WTC11 (cell line): ENCODE measurements around the gene NELL1. TPM values are rescaled to one million over a fixed set of nuclear protein-coding genes. Genes with fewer than 3 reads are reported as not detected.

Experiments used
- ATAC-seq: fragments of 200-7000 bp; cut with Tn5 transposase; 2 replicates; pipeline ENCODE4 v1.10.0; 2021; ENCODE audit warnings: mild to moderate bottlenecking, moderate library complexity
- CTCF ChIA-PET: fragments of 300-600 bp; sonication (Branson Sonifier 250); formaldehyde crosslinking; loops from one replicate; lab custom pipeline; 2021; ENCODE audit warnings: antibody characterized with exemption; lab: Charles Lee
- POLR2A ChIA-PET: fragments of 350-600 bp; sonication (Branson Sonifier 250); formaldehyde crosslinking; loops from one replicate; lab custom pipeline; 2021; ENCODE audit warnings: antibody characterized with exemption; lab: Charles Lee
- DNase-seq: peaks from one replicate; pipeline ENCODE4 v3.0.0; 2021; ENCODE audit warnings: low spot score
- H3K27ac Mint-ChIP-seq: 2 replicates; pipeline ENCODE4 v1.8.0; 2021; ENCODE audit warnings: mixed read lengths
- H3K27me3 Mint-ChIP-seq: 2 replicates; pipeline ENCODE4 v1.8.0; 2021; ENCODE audit warnings: low read depth, mild to moderate bottlenecking, moderate library complexity, mixed read lengths
- H3K36me3 Mint-ChIP-seq: 2 replicates; pipeline ENCODE4 v1.8.0; 2021; ENCODE audit warnings: mixed read lengths
- H3K4me1 Mint-ChIP-seq: 2 replicates; pipeline ENCODE4 v1.8.0; 2022; ENCODE audit warnings: mixed read lengths
- H3K4me3 Mint-ChIP-seq: 2 replicates; pipeline ENCODE4 v1.8.0; 2021; ENCODE audit warnings: mild to moderate bottlenecking, moderate library complexity, mixed read lengths
- H3K9me3 Mint-ChIP-seq: 2 replicates; pipeline ENCODE4 v1.8.0; 2021; ENCODE audit warnings: mixed read lengths
- ATF1 ChIP-seq: sonication (generic); formaldehyde crosslinking; IDR thresholded peaks from 2 replicates; pipeline ENCODE4 v1.8.1; 2023; ENCODE audit warnings: mild to moderate bottlenecking, moderate library complexity, missing genetic modification reagents
- ESRRA ChIP-seq: sonication (generic); formaldehyde crosslinking; IDR thresholded peaks from 2 replicates; pipeline ENCODE4 v1.8.1; 2022; ENCODE audit warnings: mild to moderate bottlenecking, missing genetic modification reagents, borderline replicate concordance
- ETV6 ChIP-seq: sonication (generic); formaldehyde crosslinking; IDR thresholded peaks from 2 replicates; pipeline ENCODE4 v1.8.1; 2022; ENCODE audit warnings: mild to moderate bottlenecking, missing genetic modification reagents
- FOXP4 ChIP-seq: sonication (generic); formaldehyde crosslinking; IDR thresholded peaks from 2 replicates; pipeline ENCODE4 v1.8.0; 2022; ENCODE audit warnings: mild to moderate bottlenecking, missing genetic modification reagents
- MAX ChIP-seq: sonication (generic); formaldehyde crosslinking; IDR thresholded peaks from 2 replicates; pipeline ENCODE4 v1.8.0; 2022; ENCODE audit warnings: mild to moderate bottlenecking, missing genetic modification reagents
- NR2C2 ChIP-seq: sonication (generic); formaldehyde crosslinking; IDR thresholded peaks from 2 replicates; pipeline ENCODE4 v1.8.0; 2022; ENCODE audit warnings: mild to moderate bottlenecking, missing genetic modification reagents
- NR3C1 ChIP-seq: sonication (generic); formaldehyde crosslinking; conservative IDR thresholded peaks from 2 replicates; pipeline ENCODE4 v1.8.1; 2023; ENCODE audit warnings: low read depth, mild to moderate bottlenecking, missing genetic modification reagents
- SP1 ChIP-seq: sonication (generic); formaldehyde crosslinking; conservative IDR thresholded peaks from 2 replicates; pipeline ENCODE4 v1.8.1; 2022; ENCODE audit warnings: missing genetic modification reagents
- TP53 ChIP-seq: sonication (generic); formaldehyde crosslinking; IDR thresholded peaks from 2 replicates; pipeline ENCODE4 v1.8.1; 2023; ENCODE audit warnings: mild to moderate bottlenecking, missing genetic modification reagents
- USF2 ChIP-seq: sonication (generic); formaldehyde crosslinking; IDR thresholded peaks from 2 replicates; pipeline ENCODE4 v1.8.1; 2023; ENCODE audit warnings: mild to moderate bottlenecking, missing genetic modification reagents, moderate library complexity
- ZBTB21 ChIP-seq: sonication (generic); formaldehyde crosslinking; IDR thresholded peaks from 2 replicates; pipeline ENCODE4 v1.8.1; 2023; ENCODE audit warnings: mild to moderate bottlenecking, missing genetic modification reagents, borderline replicate concordance
- ZNF671 ChIP-seq: fragments of 250-450 bp; sonication (Bioruptor Pico); IDR thresholded peaks from 2 replicates; pipeline ENCODE4 v1.8.0; 2021; ENCODE audit warnings: mild to moderate bottlenecking
- total RNA-seq: library from RNA; stranded (reverse); gene quantifications from 3 replicates; pipeline ENCODE4 v1.2.3, GENCODE V29; 2021
- TF ChIP-seq, protein P1 (sequence below): sonication (generic); formaldehyde crosslinking; IDR thresholded peaks from 2 replicates; pipeline ENCODE4 v1.8.0; 2022; ENCODE audit warnings: missing genetic modification reagents
- TF ChIP-seq, protein P2 (sequence below): sonication (generic); formaldehyde crosslinking; IDR thresholded peaks from 2 replicates; pipeline ENCODE4 v1.8.1; 2022; ENCODE audit warnings: low read depth, mild to moderate bottlenecking, moderate library complexity, missing genetic modification reagents, borderline replicate concordance
- TF ChIP-seq, protein P3 (sequence below): sonication (generic); formaldehyde crosslinking; IDR thresholded peaks from 2 replicates; pipeline ENCODE4 v1.8.1; 2022; ENCODE audit warnings: mild to moderate bottlenecking, moderate library complexity, missing genetic modification reagents
- TF ChIP-seq, protein P4 (sequence below): sonication (generic); formaldehyde crosslinking; IDR thresholded peaks from 2 replicates; pipeline ENCODE4 v1.8.0; 2023; ENCODE audit warnings: missing genetic modification reagents
- TF ChIP-seq, protein P5 (sequence below): sonication (generic); formaldehyde crosslinking; IDR thresholded peaks from 2 replicates; pipeline ENCODE4 v1.8.1; 2022; ENCODE audit warnings: missing genetic modification reagents, borderline replicate concordance

The NELL1 gene
- total RNA-seq, 1 experiment from 2014 or later, result 1.8 TPM

GRCh38 chr11:21614961-21615360 lies 945.6 kb downstream of the NELL1 start:
- ChIA-PET POLR2A (no interaction called here), CTCF (no interaction called here)
- ATAC-seq (no peak), DNase-seq (no peak)
- Mint-ChIP-seq H3K27ac (no peak overlapping the region), H3K9me3 (no peaks in the 10 kb centered on the region), H3K4me3 (no peak overlapping the region), H3K4me1 (peaks cover 7% of the 10 kb centered on the region), H3K36me3 (no peaks in the 10 kb centered on the region), H3K27me3 (no peaks in the 10 kb centered on the region)
- TF ChIP-seq FOXP4 (no peak), NR3C1 (no peak), ZNF671 (no peak), MAX (CRISPR knock-in tag) (no peak), NR2C2 (CRISPR knock-in tag) (no peak), ETV6 (no peak), ATF1 (no peak), TP53 (no peak), ESRRA (no peak), ZBTB21 (CRISPR knock-in tag) (no peak), SP1 (CRISPR knock-in tag) (no peak), USF2 (CRISPR knock-in tag) (no peak)
- TF ChIP-seq, protein P1, sequence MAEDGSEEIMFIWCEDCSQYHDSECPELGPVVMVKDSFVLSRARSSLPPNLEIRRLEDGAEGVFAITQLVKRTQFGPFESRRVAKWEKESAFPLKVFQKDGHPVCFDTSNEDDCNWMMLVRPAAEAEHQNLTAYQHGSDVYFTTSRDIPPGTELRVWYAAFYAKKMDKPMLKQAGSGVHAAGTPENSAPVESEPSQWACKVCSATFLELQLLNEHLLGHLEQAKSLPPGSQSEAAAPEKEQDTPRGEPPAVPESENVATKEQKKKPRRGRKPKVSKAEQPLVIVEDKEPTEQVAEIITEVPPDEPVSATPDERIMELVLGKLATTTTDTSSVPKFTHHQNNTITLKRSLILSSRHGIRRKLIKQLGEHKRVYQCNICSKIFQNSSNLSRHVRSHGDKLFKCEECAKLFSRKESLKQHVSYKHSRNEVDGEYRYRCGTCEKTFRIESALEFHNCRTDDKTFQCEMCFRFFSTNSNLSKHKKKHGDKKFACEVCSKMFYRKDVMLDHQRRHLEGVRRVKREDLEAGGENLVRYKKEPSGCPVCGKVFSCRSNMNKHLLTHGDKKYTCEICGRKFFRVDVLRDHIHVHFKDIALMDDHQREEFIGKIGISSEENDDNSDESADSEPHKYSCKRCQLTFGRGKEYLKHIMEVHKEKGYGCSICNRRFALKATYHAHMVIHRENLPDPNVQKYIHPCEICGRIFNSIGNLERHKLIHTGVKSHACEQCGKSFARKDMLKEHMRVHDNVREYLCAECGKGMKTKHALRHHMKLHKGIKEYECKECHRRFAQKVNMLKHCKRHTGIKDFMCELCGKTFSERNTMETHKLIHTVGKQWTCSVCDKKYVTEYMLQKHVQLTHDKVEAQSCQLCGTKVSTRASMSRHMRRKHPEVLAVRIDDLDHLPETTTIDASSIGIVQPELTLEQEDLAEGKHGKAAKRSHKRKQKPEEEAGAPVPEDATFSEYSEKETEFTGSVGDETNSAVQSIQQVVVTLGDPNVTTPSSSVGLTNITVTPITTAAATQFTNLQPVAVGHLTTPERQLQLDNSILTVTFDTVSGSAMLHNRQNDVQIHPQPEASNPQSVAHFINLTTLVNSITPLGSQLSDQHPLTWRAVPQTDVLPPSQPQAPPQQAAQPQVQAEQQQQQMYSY (CRISPR knock-in tag), result no peak
- TF ChIP-seq, protein P2, sequence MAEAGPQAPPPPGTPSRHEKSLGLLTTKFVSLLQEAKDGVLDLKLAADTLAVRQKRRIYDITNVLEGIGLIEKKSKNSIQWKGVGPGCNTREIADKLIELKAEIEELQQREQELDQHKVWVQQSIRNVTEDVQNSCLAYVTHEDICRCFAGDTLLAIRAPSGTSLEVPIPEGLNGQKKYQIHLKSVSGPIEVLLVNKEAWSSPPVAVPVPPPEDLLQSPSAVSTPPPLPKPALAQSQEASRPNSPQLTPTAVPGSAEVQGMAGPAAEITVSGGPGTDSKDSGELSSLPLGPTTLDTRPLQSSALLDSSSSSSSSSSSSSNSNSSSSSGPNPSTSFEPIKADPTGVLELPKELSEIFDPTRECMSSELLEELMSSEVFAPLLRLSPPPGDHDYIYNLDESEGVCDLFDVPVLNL (CRISPR knock-in tag), result no peak
- TF ChIP-seq, protein P3, sequence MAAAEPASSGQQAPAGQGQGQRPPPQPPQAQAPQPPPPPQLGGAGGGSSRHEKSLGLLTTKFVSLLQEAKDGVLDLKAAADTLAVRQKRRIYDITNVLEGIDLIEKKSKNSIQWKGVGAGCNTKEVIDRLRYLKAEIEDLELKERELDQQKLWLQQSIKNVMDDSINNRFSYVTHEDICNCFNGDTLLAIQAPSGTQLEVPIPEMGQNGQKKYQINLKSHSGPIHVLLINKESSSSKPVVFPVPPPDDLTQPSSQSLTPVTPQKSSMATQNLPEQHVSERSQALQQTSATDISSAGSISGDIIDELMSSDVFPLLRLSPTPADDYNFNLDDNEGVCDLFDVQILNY (CRISPR knock-in tag), result no peak
- TF ChIP-seq, protein P4, sequence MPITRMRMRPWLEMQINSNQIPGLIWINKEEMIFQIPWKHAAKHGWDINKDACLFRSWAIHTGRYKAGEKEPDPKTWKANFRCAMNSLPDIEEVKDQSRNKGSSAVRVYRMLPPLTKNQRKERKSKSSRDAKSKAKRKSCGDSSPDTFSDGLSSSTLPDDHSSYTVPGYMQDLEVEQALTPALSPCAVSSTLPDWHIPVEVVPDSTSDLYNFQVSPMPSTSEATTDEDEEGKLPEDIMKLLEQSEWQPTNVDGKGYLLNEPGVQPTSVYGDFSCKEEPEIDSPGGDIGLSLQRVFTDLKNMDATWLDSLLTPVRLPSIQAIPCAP (CRISPR knock-in tag), result no peak
- TF ChIP-seq, protein P5, sequence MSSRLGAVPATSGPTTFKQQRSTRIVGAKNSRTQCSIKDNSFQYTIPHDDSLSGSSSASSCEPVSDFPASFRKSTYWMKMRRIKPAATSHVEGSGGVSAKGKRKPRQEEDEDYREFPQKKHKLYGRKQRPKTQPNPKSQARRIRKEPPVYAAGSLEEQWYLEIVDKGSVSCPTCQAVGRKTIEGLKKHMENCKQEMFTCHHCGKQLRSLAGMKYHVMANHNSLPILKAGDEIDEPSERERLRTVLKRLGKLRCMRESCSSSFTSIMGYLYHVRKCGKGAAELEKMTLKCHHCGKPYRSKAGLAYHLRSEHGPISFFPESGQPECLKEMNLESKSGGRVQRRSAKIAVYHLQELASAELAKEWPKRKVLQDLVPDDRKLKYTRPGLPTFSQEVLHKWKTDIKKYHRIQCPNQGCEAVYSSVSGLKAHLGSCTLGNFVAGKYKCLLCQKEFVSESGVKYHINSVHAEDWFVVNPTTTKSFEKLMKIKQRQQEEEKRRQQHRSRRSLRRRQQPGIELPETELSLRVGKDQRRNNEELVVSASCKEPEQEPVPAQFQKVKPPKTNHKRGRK (CRISPR knock-in tag), result no peak
